Breast epithelium (tissue), 4 donors: ENCODE results near the gene AHDC1. TPM values are rescaled to one million over a fixed set of nuclear protein-coding genes. Genes with fewer than 3 reads are reported as not detected.

Experiments
- DNase-seq, 2 donors: peaks; one replicate each; pipeline ENCODE4 v3.0.0-alpha.2; 2019; ENCODE audit warnings: low spot score in 2 of 2
- H3K27ac ChIP-seq, 2 donors: fragments of 200-600 bp; sonication (generic) in 1 of 2; one replicate each; pipeline ENCODE4 v1.5.1; 2016 to 2019; ENCODE audit warnings: mild to moderate bottlenecking in 1 of 2
- H3K27me3 ChIP-seq, 2 donors: fragments of 200-600 bp; sonication (generic) in 1 of 2; one replicate each; pipeline versions ENCODE4 v1.5.1 to v1.6.0; 2017 to 2019; ENCODE audit warnings: control low read depth in 1 of 2, mild to moderate bottlenecking in 1 of 2
- H3K36me3 ChIP-seq: fragments of 200-600 bp; one replicate; pipeline ENCODE4 v1.5.1; 2019
- H3K4me1 ChIP-seq, 2 donors: fragments of 200-600 bp; sonication (generic); one replicate each; pipeline ENCODE4 v1.5.1; 2016 to 2019; ENCODE audit warnings: control low read depth in 1 of 2
- H3K4me3 ChIP-seq, 3 donors: fragments of 200-600 bp; sonication (generic); 1 replicate in 2 of 3; 2 replicates in 1 of 3; pipeline ENCODE4 v1.5.1; 2016 to 2019; ENCODE audit warnings: mild to moderate bottlenecking in 3 of 3, moderate library complexity in 2 of 3
- H3K9me3 ChIP-seq, 2 donors: fragments of 200-600 bp; sonication (generic) in 1 of 2; one replicate each; pipeline ENCODE4 v1.5.1; 2016 to 2019; ENCODE audit warnings: control low read depth in 1 of 2
- CTCF ChIP-seq, 3 donors: fragments of 450-650 bp; IDR thresholded peaks; one replicate each; pipeline ENCODE4 v1.5.1; 2016 to 2017; ENCODE audit warnings: antibody characterized with exemption in 3 of 3, mild to moderate bottlenecking in 3 of 3, moderate library complexity in 3 of 3
- POLR2A ChIP-seq: fragments of 450-650 bp; IDR thresholded peaks from one replicate; pipeline ENCODE4 v1.6.1; 2016; ENCODE audit warnings: antibody characterized with exemption, mild to moderate bottlenecking, moderate library complexity
- POLR2AphosphoS5 ChIP-seq, 3 donors: sonication (generic); formaldehyde crosslinking; IDR thresholded peaks; one replicate each; pipeline ENCODE4 v1.6.1; 2017; ENCODE audit warnings: antibody characterized with exemption in 3 of 3
- intact Hi-C: fragments of 100-400 bp; cut with DNase I; formaldehyde crosslinking; loops from one replicate; pipeline ENCODE4 v1.15.1; 2023; ENCODE audit warnings: low total_unique reads
- total RNA-seq, 3 donors: library from RNA; depleted of rRNA; stranded (reverse); fragments of >200 nt; gene quantifications; one replicate each; pipeline ENCODE4 v1.1.0, GENCODE V29; 2016

AHDC1 gene
- total RNA-seq, 3 donors from 2014 or later = 10.7 to 17.1 (median 15.4) TPM

GRCh38 chr1:27572019-27572678, 31.8 kb downstream of the AHDC1 start:
- no peak for DNase-seq
- Histone ChIP-seq H3K4me3 (peak overlapping the region in 2 of 3 donors; percentile 5 to 46), H3K4me1 (peaks cover 48 to 80% of the 10 kb centered on the region in 2 donors), H3K27me3 (no peaks in the 10 kb centered on the region), H3K9me3 (no peaks in the 10 kb centered on the region), H3K27ac (peak overlapping the region; percentile 92 to 93), H3K36me3 (no peaks in the 10 kb centered on the region)
- intact Hi-C loops = no loop called here
- TF ChIP-seq POLR2A = no peak

GRCh38 chr1:27571439-27572018, 32.4 kb downstream of the AHDC1 start:
- Histone ChIP-seq H3K9me3 (no peaks in the 10 kb centered on the region), H3K27ac (peak overlapping the region; percentile 92 to 93), H3K4me3 (peak overlapping the region in 2 of 3 donors; percentile 11 to 46), H3K36me3 (no peaks in the 10 kb centered on the region), H3K4me1 (peaks cover 51 to 85% of the 10 kb centered on the region in 2 donors), H3K27me3 (no peaks in the 10 kb centered on the region)
- TF ChIP-seq POLR2A (no peak), POLR2AphosphoS5 (IDR thresholded peaks at IDR 0.05) (no peak), CTCF (IDR thresholded peaks at IDR 0.05) (no peak)
- no peak for DNase-seq
- intact Hi-C loops = no loop called here

- H3K36me3 ChIP-seq = no peaks in the 10 kb centered on the region
- DNase-seq = no peak
- no peaks in the 10 kb centered on the region for H3K9me3 ChIP-seq
- TF ChIP-seq POLR2AphosphoS5 (IDR thresholded peaks at IDR 0.05) (no peak), POLR2A (no peak), CTCF (IDR thresholded peaks at IDR 0.05) (no peak)
- peak overlapping the region; percentile 92 to 93 for H3K27ac ChIP-seq
- H3K4me3 ChIP-seq = no peak overlapping the region
- no peaks in the 10 kb centered on the region for H3K27me3 ChIP-seq
- H3K4me1 ChIP-seq = peaks cover 45 to 83% of the 10 kb centered on the region in 2 donors
- intact Hi-C loops = no loop called here
Observed at GRCh38 chr1:27570784-27571183, 33.2 kb downstream of the AHDC1 start.

GRCh38 chr1:27570356-27570755, 33.6 kb downstream of the AHDC1 start:
- no peak overlapping the region for H3K4me3 ChIP-seq
- peaks cover 45 to 86% of the 10 kb centered on the region in 2 donors for H3K4me1 ChIP-seq
- TF ChIP-seq CTCF (IDR thresholded peaks at IDR 0.05) (no peak), POLR2A (no peak), POLR2AphosphoS5 (IDR thresholded peaks at IDR 0.05) (no peak)
- H3K9me3 ChIP-seq = no peaks in the 10 kb centered on the region
- H3K27ac ChIP-seq = peak overlapping the region; percentile 92 to 93
- intact Hi-C loops = no loop called here
- H3K36me3 ChIP-seq = no peaks in the 10 kb centered on the region
- DNase-seq = no peak
- no peaks in the 10 kb centered on the region for H3K27me3 ChIP-seq

GRCh38 chr1:27569506-27570291, 34.2 kb downstream of the AHDC1 start:
- peaks cover 44 to 88% of the 10 kb centered on the region in 2 donors for H3K4me1 ChIP-seq
- no peak overlapping the region for H3K4me3 ChIP-seq
- DNase-seq = no peak
- peak overlapping the region; percentile 92 to 93 for H3K27ac ChIP-seq
- H3K9me3 ChIP-seq = no peaks in the 10 kb centered on the region
- no peaks in the 10 kb centered on the region for H3K36me3 ChIP-seq
- intact Hi-C loops = no loop called here
- H3K27me3 ChIP-seq = no peaks in the 10 kb centered on the region
- TF ChIP-seq POLR2A (no peak), POLR2AphosphoS5 (IDR thresholded peaks at IDR 0.05) (no peak), CTCF (IDR thresholded peaks at IDR 0.05) (no peak)
